HK-2 (cell line): Measurements from ENCODE around the gene SSBP4.

ENCODE experiments used
- DNase-seq: peaks from one replicate; pipeline ENCODE4 v3.0.0-alpha.2; 2018; ENCODE audit not compliant: unreplicated experiment

SSBP4 gene

GRCh38 chr19:18419195-18419698 is at the start of gene SSBP4:
Gene SSBP4 (plus strand): TSS chr19:18419398. CDS start chr19:18419649, 251 bp downstream.
- peak; percentile 77 for DNase-seq

DNA sequence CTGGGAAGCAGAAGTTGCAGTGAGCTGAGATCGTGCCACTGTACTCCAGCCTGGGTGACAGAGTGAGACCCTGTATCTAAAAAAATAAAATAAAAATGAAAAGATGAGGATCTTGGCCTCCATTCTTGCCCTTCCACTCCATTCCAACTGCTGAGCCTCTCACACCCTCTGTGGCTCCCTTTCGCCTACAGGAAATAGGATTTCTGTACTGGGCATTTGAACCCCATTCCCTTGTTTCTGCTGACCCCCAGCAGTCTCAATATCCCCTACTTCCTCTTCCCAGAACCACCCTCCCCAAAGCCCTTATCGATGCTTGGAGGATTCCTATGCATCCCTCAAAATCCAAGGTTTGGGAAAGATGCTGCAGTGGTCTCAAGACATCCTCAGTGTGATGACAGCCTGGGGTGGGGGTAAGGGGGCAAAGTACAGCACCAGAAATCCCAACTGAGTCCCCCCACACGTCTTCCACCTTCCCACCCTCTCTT is 45.7 kb upstream of the SSBP4 start:
- no peak for DNase-seq

- peak; percentile 98 for DNase-seq
These were observed 45.1 kb upstream of the SSBP4 start for GRCh38 chr19:18373892-18374629.

DNA sequence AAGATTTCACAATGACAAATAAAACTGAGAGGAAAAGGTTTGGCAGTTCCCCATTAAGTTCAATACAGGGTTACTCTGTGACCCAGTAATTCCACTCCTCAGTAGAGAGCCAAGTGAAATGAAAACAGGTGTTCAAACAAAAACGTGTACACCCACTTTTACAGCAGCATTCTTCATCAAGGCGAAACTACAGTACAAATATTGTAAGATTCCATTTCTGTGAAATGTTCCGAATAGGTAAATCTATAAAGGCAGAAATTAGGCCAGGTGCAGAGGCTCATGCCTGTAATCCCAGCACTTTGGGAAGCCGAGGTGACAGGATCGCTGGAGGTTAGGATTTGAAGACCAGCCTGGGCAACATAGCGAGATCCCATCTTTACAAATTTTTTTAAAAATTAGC is 42.2 kb upstream of the SSBP4 start:
- DNase-seq, result no peak

DNA sequence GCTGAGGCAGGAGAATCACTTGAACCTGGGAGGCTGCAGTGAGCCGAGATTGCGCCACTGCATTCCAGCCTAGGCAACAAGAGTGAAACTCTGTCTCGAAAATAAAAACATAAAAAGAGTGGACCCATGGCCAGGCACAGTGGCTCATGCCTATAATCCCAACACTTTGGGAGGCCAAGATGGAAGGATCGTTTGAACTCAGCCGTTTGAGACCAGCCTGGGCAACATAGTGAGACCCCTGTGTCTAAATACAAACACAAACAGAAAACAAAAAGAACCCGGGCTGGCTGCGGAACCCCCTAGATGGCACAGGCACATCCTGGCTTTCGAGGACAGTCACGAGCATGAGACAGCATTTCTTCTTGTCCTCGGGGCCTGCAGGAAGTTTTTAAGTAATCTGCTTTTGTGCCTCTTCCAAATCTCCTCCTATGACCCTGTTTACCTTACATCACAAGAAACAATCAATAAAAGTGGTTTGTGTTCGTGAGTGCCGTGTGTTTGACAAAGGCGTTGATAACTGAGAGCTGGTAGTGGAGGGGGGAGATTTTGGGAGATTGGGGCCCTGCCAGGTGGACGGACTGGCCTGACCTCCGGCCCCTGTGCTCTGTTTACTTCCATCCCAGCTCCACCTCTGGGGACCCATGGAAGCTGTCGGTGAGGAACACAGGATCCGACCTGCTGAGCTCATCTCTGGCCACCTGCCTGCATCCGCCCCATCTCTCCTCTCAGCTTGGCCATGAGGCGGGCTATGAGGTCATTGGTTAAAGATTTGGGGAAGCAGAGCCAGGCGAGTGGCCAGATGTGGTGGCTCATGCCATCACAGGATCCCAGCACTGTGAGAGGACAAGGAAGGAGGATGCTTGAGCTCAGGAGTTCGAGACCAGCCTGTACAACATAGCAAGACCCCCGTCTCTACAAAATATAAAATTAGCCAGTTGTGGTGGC is 39.1 kb upstream of the SSBP4 start:
- DNase-seq, result peak; percentile 83

GRCh38 chr19:18380843-18381242 is 38.4 kb upstream of the SSBP4 start:
- DNase-seq, result no peak

- DNase-seq, result peak; percentile 73
These were observed 35.6 kb upstream of the SSBP4 start for GRCh38 chr19:18383622-18384021.

GRCh38 chr19:18384775-18385174 is 34.4 kb upstream of the SSBP4 start:
- DNase-seq, result no peak

DNA sequence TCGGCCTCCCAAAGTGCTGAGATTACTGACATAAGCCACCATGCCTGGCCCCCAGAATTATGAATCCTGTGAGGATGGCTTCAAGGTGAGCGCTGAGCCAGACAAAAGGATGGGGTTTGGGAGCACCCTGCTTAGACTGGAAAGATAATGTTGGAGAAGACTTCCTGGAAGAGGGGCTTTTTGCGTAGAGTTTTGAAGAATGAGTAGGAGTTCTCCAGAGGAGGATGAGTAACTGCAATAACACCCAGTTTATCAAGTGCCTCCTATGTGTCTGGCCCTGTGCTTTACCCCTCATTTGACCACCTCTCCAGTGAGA is 33.9 kb upstream of the SSBP4 start:
- no peak for DNase-seq

DNA sequence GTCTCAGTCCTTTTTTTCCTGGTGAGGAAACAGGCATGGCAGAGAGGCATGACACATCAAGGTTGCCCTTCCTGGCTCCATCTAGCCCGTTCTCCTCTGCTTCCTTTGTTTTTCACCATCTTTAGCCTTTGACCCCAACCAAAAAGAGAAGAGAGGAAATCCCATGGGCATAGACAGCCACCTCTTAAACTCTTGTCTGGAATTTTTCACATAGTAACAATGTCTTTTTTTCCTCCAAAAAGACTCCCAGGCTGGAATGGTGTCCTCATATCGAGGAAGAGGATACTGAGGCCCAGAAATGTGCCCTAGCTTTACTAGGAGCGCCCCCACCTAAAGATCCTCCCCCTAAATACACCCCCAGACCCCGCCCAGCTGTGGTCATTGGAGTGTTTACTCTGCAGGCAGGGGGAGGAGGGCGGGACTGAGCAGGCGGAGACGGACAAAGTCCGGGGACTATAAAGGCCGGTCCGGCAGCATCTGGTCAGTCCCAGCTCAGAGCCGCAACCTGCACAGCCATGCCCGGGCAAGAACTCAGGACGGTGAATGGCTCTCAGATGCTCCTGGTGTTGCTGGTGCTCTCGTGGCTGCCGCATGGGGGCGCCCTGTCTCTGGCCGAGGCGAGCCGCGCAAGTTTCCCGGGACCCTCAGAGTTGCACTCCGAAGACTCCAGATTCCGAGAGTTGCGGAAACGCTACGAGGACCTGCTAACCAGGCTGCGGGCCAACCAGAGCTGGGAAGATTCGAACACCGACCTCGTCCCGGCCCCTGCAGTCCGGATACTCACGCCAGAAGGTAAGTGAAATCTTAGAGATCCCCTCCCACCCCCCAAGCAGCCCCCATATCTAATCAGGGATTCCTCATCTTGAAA is 33.3 kb upstream of the SSBP4 start, which contains the start of gene GDF15:
Gene GDF15 (plus strand): TSS at position 484 of the 868 bp plus-strand sequence. CDS start 32 bp downstream, at position 516.
- DNase-seq, result peak; percentile 89

DNA sequence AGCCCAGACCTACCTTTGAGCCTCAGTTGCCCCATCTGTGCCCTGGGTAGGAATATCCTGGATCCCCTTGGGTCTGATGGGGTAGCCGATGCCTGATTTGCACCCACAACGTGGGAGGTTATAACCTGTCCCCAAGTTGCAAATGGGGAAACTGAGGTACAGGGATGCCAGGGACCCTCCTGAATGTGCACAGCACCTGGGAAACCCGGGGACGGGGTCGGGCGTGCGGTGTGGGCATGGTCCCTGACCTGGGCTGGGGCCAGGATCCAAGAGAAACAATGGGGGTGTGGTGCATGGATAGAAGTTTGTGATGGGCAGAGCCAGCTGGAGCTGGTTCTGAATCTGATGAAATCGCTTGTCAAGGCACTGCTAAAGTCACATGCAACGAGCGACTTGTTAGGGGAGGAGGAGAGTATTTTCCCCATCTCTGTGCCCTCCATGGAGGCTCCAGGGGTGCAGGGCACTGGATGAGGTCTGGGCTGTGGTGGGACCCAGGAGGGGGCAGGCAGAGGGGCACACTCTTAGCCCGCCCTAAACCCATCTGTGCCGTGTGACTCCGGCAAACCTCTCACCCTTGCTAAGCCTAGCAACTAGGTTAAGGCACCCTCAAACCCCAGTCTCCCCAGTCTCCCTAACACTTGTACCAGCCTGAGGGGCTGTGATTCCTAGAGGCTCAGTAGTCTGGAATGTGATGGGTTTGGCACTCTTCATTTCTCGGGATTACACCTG is 32.5 kb upstream of the SSBP4 start:
- DNase-seq, result no peak

- DNase-seq, result peak; percentile 77
These were observed 30.9 kb upstream of the SSBP4 start for GRCh38 chr19:18388100-18388959.

DNA sequence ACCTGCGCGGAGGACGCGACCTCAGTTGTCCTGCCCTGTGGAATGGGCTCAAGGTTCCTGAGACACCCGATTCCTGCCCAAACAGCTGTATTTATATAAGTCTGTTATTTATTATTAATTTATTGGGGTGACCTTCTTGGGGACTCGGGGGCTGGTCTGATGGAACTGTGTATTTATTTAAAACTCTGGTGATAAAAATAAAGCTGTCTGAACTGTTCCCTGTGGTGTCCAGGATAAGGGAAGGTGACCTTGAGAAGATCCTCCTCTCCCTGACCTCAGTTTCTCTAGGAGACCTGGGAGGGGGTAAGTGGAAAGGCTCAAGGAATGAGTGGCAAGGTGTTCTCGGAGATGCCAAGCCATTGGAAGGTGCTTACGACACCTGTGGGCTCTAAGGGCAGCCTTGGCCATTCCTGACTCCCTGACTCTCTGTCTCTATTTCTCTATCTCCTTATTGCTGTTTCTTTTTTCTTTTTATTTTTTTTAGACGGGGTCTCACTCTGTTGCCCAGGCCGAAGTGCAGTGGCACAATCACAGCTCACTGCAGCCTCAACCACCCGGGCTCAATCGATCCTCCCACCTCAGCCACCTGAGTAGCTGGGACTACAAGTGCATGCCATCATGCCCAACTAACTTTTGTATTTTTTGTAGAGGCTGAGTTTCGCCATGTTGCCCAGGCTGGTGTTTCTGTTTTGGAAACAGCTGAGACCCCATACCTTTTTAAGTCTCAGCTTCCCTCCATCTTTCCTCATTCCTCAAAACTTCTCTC is 30.1 kb upstream of the SSBP4 start:
- DNase-seq, result no peak

DNA sequence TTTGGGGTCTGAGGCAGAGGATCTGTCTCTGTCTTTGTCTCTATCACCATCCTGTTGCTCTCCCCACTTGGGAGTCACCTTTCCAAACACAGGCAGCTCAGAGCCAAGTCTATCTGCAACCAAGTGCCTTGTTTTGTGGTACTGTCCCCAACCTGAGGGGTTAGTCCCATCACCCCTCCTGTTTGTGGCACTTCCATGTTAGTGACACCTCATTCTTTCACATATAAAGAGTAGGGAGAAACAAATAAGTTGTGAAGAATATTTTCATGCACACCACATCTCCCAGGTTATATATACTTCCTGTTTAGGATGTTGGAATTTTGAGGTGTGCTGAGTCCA is 29.5 kb upstream of the SSBP4 start:
- no peak for DNase-seq

GRCh38 chr19:18390065-18390907 is 28.9 kb upstream of the SSBP4 start:
- no peak for DNase-seq

DNA sequence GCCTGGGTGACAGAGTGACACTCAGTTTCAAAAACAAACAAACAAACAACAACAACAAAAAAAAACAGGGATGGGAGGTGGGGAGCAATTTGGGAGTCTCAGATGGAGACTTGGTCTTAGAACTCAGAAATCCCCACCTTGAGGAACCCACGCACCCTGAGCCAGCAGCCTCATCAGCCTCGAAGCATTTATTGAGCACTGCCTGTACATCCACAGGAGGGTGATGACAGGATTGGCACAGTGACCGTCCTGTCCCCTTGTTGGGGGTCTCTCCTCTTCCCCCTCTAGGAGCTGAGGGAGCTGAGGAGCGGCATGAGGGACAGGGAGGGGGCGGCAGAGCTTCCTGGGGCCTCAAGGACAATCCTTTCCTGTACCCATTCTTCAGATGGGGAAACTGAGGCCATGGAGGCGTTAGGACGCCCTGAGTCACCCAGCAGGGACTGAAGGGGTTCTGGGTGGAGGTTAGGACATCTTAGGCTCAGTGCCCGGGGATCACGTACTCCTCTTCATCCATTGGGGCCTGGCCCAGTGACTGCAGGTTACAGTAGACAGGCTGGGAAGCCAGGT is 27.6 kb upstream of the SSBP4 start:
- DNase-seq, result no peak

- no peak for DNase-seq
These were observed 26.8 kb upstream of the SSBP4 start for GRCh38 chr19:18392417-18392816.

DNA sequence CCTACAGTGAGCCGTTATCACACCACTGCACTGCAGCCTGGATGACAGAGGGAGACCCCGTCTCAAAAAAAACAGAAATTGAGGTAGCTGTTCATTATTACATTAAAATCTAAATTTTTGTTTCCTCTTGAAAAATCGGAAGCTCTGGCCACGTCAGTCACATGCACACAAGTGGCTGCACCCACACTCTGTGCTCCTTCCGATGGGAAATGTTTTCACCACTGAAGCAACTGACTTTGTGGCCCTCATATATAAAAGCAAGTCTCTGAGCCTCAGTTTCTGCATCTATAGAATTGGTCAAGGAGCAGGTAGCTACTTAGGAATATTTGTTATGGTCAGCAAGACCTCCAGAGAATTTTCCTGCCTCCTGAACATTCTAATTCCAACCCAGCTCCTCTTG is 26.3 kb upstream of the SSBP4 start:
- no peak for DNase-seq
